ENCODE data around the gene PAGE2B.
"Not testable (repeated sequence)": the region's sequence is repeated elsewhere in the genome, so short reads cannot be mapped to it uniquely, and the experiment has no call there.

The PAGE2B gene

DNA sequence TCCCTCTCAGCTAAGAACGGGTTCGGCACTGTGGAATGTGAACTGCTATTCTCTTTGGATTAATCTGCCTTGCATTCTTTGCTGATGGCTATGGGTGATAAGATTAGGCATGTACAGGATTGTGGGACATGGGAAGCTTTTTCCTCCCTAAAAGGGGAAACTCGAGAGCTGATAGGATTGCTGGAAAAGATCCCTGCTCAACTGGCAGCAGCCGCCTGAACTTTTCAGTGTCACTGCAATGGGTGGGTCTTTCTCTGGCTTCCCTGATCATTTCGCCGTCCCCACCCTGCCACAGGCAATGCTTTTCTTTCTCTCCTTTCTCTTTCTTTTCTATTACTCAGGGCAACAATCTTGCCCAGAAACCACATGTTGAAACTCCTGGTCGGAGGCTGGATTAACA, 34.5 kb downstream of the PAGE2B start:
- no peak for DNase-seq (ENCODE audit: low read depth)

DNA sequence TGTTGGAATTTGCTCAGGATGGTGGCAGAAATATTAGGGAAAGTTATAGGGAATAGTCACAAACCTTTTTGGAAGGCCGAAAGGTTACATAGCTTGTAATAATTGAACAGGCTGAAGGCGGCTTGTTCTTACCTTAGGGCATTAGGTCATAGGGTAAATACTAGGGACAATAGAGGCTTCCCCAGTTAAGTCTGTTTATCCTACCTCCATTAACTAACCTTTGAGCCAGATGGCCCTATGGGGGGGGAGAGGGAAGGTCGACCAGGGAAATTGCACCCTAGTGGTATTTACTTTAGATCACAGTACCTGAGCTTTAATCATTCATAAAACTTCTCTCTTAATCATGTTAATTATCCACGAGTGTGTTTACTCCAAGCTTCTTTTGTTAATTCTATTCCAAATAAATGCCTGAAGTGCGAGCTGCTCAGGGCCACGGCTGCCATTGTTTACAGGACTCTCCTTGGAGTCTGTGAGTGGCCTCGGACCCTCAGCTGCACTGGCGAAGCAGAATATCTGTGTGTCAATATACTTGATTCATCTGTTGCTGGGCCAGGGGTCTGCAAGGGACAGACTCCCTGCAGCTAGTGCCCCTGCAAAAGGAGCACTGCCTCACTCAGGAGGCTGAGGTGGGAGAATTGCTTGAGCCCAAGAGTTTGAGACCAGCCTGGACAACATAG, 36.9 kb downstream of the PAGE2B start:
- DNase-seq (ENCODE audit: low read depth) = no peak

DNA sequence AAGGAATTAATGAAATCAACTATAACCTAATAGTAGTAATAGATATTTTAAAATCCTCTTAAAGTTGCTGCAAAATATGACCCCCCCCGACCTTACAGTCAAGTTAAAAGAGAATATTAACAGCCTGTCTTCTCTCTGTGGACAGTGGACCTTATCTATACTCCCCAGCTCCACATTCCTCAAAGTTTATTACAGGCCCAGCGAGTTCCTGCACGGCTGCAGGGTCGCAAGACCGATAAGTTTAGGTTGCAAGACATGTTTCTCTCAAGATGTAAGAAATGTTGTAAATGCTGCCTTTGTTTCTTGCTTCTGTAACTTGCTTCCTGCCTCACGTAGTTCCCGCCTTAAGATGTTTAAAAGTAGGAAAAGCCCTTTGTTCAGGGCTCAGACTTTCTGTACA, 41.8 kb downstream of the PAGE2B start:
- not testable (repeated sequence) for DNase-seq (ENCODE audit: low read depth)

DNA sequence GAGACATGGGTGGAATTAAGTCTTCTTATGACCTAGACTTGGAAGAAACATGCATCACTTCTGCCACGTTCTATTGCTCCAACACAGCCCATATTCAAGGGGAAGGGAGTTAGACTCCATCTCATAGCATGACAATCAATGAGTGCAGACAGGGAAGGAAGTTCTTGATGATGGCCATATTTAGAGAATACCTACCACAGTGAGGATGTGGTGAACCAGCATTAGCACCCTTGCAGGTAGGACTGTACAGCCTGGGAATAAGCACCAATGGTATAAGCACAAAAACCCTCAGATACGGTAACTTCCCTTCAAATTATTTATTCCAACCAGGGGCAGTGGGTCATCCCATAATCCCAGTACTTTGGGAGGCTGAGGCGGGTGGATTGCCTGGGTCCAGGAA, 43.7 kb downstream of the PAGE2B start:
- no peak for DNase-seq (ENCODE audit: low read depth)

DNA sequence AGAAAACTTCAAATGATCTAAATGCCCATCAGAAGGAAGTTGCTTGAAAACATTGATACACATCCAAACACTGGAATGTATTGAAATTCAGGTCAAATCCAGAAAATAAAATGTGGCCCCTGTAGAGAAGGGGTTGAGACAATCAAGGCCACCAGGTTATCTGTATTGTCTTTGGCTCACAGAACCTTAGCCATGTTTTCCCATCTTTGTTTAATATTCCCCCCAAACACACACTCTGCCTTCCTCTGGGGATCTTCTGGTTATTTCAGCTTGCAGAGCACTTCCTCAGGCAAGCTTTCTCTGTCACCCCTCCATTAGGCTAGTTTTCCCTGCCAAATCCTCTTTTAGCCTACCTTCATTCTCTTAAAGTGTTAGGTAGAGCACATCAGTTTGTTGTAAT, 44.4 kb downstream of the PAGE2B start:
- DNase-seq (ENCODE audit: low read depth) = no peak

DNA sequence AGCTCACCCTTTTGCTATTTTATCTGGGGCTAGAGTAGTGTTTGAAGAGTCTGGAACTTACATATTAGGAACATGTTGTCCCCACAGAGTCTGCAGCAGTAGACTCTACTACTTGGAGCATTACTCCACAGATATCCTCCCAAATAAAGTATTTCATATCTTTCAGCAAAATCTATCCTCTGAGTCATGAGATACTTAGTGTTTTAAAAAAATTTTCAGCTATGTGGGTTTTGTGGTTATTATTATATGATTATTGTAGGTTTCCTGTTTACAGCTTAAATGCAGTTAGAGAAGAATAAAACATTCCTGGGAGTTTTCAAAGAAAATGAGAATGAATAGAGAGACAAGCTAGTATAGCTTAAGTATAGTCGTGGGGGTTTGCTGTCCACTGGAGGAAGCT, 44.9 kb downstream of the PAGE2B start:
- no peak for DNase-seq (ENCODE audit: low read depth)

DNA sequence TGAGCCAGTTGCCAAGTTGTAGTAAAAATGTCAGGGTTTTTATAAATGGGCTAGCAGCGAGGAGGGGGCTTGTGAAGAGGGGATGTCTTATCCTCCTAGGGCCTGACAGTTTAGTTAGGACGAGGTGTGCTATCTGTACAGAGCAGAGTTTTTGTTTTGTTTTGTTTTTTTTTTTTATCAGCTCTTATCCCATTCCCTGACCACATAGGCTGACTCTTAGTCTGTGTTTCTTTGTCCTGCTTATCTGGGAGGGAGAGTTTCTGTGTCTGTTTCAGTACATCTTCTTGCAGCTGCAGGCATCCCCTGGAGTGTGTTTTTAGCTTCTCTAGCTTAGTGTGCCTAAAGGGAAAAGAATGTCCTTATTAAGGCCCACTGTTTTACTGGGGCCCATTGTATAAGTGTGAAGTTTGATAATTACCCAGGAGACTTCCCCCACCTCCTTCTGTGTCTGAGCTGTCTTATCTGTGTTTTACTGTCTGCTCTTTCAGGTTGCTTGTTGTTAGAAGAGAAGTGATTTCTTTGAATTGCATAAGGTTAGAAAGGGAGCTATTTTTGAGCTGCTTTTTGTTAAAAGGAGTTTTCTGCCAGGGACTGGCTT, 46.0 kb downstream of the PAGE2B start:
- DNase-seq (ENCODE audit: low read depth) = no peak

DNA sequence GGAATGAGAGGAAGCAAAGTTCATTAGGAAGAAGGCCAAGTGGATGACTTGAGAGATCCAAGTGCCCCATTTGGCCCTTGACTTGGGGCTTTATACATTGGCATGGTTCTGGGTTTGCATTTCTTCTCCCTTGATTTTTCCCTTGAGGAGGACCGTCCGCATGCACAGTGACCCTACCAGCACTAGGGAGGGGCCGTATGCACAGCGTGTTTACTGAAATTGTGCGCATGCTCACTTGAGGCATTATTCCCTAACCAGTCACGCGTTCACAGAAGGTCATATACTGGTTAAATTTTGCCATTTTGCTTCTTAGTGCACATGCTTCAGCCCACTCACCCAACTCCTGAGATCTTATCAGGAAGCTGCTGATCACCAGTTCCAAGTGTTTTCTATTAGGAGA, 49.1 kb downstream of the PAGE2B start:
- DNase-seq (ENCODE audit: low read depth) = no peak

DNA sequence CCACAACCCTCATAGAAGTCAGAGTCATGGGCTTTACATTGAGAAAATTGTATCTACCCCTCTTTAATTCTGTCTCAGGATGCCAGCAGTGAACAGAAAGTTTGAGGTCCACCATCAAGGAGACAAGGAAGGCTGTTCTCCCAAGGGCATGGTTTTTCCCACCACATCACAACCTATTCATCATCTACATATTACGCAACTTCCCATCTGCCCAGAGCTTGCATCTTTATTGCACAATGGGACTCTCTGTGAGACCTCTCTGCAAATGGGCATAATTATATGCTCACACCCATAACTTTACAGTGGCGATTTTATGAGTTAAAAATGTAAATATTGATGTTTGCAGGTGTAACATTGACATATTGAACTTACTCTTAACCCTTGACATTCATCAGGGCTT, 52.9 kb downstream of the PAGE2B start:
- no peak for DNase-seq (ENCODE audit: low read depth)
